Duodenal mucosa (tissue), 2 donors: ENCODE results near the gene CUL4A.
"Not testable (repeated sequence)": the region's sequence is repeated elsewhere in the genome, so short reads cannot be mapped to it uniquely, and the experiment has no call there.

Experiments used
- H3K27ac ChIP-seq: one replicate; pipeline ENCODE4 v1.7.0; 2013; ENCODE audit warnings: low read depth, low read length
- H3K27me3 ChIP-seq, 2 donors: one replicate each; pipeline ENCODE4 v1.7.0; 2013; ENCODE audit warnings: low read length in 2 of 2, control low read depth in 1 of 2; ENCODE audit not compliant: insufficient read depth in 2 of 2, control insufficient read depth in 1 of 2
- H3K36me3 ChIP-seq, 2 donors: one replicate each; pipeline ENCODE4 v1.7.0; 2013; ENCODE audit warnings: low read length in 2 of 2, control low read depth in 1 of 2; ENCODE audit not compliant: insufficient read depth in 2 of 2, control insufficient read depth in 1 of 2
- H3K4me1 ChIP-seq, 2 donors: one replicate each; pipeline ENCODE4 v1.7.0; 2013; ENCODE audit warnings: low read length in 2 of 2, control low read depth in 1 of 2; ENCODE audit not compliant: insufficient read depth in 2 of 2, control insufficient read depth in 1 of 2
- H3K4me3 ChIP-seq, 2 donors: one replicate each; pipeline ENCODE4 v1.7.0; 2013; ENCODE audit warnings: low read length in 2 of 2, low read depth in 1 of 2
- H3K9ac ChIP-seq, 2 donors: one replicate each; pipeline ENCODE4 v1.7.0; 2013; ENCODE audit warnings: low read length in 2 of 2, low read depth in 1 of 2
- H3K9me3 ChIP-seq, 2 donors: one replicate each; pipeline ENCODE4 v1.7.0; 2013; ENCODE audit warnings: low read length in 2 of 2, control low read depth in 1 of 2; ENCODE audit not compliant: control insufficient read depth in 1 of 2

The CUL4A gene

GRCh38 chr13:113238536-113238935 lies 29.1 kb downstream of the CUL4A start:
- Histone ChIP-seq H3K4me3 (no peak overlapping the region), H3K9me3 (no peaks in the 10 kb centered on the region), H3K36me3 (peaks cover 23 to 69% of the 10 kb centered on the region in 2 donors), H3K9ac (no peak overlapping the region), H3K27ac (no peak overlapping the region), H3K27me3 (no peaks in the 10 kb centered on the region), H3K4me1 (no peaks in the 10 kb centered on the region)

- Histone ChIP-seq H3K9me3 (no peaks in the 10 kb centered on the region), H3K27ac (no peak overlapping the region), H3K36me3 (peaks cover 27 to 72% of the 10 kb centered on the region in 2 donors), H3K4me1 (no peaks in the 10 kb centered on the region), H3K27me3 (no peaks in the 10 kb centered on the region), H3K9ac (no peak overlapping the region), H3K4me3 (no peak overlapping the region)
Observed at GRCh38 chr13:113239357-113239756, 29.9 kb downstream of the CUL4A start.

- peaks cover 27 to 72% of the 10 kb centered on the region in 2 donors for H3K36me3 ChIP-seq
Observed at GRCh38 chr13:113239986-113240385, 30.6 kb downstream of the CUL4A start.

GRCh38 chr13:113241623-113242022 lies 32.2 kb downstream of the CUL4A start:
- not testable (repeated sequence) for H3K9me3 ChIP-seq, H3K27ac ChIP-seq, H3K4me3 ChIP-seq, H3K4me1 ChIP-seq, H3K9ac ChIP-seq, H3K27me3 ChIP-seq
- H3K36me3 ChIP-seq: peaks cover 40 to 75% of the 10 kb centered on the region in 2 donors

More at GRCh38 chr13:113239986-113240385, 30.6 kb downstream of the CUL4A start:
- Histone ChIP-seq H3K27ac (no peak overlapping the region), H3K27me3 (no peaks in the 10 kb centered on the region), H3K4me1 (no peaks in the 10 kb centered on the region), H3K4me3 (no peak overlapping the region), H3K9me3 (no peaks in the 10 kb centered on the region), H3K9ac (no peak overlapping the region)

- Histone ChIP-seq H3K9ac (no peak overlapping the region), H3K27me3 (no peaks in the 10 kb centered on the region), H3K36me3 (peaks cover 51 to 88% of the 10 kb centered on the region in 2 donors), H3K4me1 (no peaks in the 10 kb centered on the region), H3K9me3 (no peaks in the 10 kb centered on the region), H3K27ac (no peak overlapping the region), H3K4me3 (no peak overlapping the region)
Observed at GRCh38 chr13:113243847-113244246, 34.4 kb downstream of the CUL4A start.

GRCh38 chr13:113245849-113246796 lies 36.7 kb downstream of the CUL4A start:
- peaks cover 53 to 88% of the 10 kb centered on the region in 2 donors for H3K36me3 ChIP-seq
- H3K9me3 ChIP-seq: no peaks in the 10 kb centered on the region
- H3K27ac ChIP-seq: no peak overlapping the region
- H3K9ac ChIP-seq: no peak overlapping the region
- H3K4me3 ChIP-seq: no peak overlapping the region
- no peaks in the 10 kb centered on the region for H3K27me3 ChIP-seq
- H3K4me1 ChIP-seq: no peaks in the 10 kb centered on the region

- no peaks in the 10 kb centered on the region for H3K27me3 ChIP-seq
- no peak overlapping the region for H3K27ac ChIP-seq
- no peak overlapping the region for H3K9ac ChIP-seq
- H3K4me3 ChIP-seq: no peak overlapping the region
- no peaks in the 10 kb centered on the region for H3K9me3 ChIP-seq
- H3K36me3 ChIP-seq: peaks cover 45 to 90% of the 10 kb centered on the region in 2 donors
- no peaks in the 10 kb centered on the region for H3K4me1 ChIP-seq
Observed at GRCh38 chr13:113252516-113253095, 43.2 kb downstream of the CUL4A start.

GRCh38 chr13:113257908-113258307 lies 48.5 kb downstream of the CUL4A start:
- not testable (repeated sequence) for H3K4me1 ChIP-seq, H3K9ac ChIP-seq, H3K9me3 ChIP-seq, H3K27ac ChIP-seq, H3K27me3 ChIP-seq, H3K4me3 ChIP-seq
- peaks cover 39 to 79% of the 10 kb centered on the region in 2 donors for H3K36me3 ChIP-seq

- no peak overlapping the region for H3K27ac ChIP-seq
- H3K27me3 ChIP-seq: no peaks in the 10 kb centered on the region
- peaks cover 39 to 78% of the 10 kb centered on the region in 2 donors for H3K36me3 ChIP-seq
- no peak overlapping the region for H3K4me3 ChIP-seq
- no peak overlapping the region for H3K9ac ChIP-seq
- no peaks in the 10 kb centered on the region for H3K9me3 ChIP-seq
- no peaks in the 10 kb centered on the region for H3K4me1 ChIP-seq
Observed at GRCh38 chr13:113258321-113259054, 49.1 kb downstream of the CUL4A start.

GRCh38 chr13:113260996-113261395 lies 51.6 kb downstream of the CUL4A start:
- no peak overlapping the region for H3K4me3 ChIP-seq
- peaks cover 29 to 64% of the 10 kb centered on the region in 2 donors for H3K36me3 ChIP-seq
- no peaks in the 10 kb centered on the region for H3K27me3 ChIP-seq

More at GRCh38 chr13:113260996-113261395, 51.6 kb downstream of the CUL4A start:
- no peaks in the 10 kb centered on the region for H3K9me3 ChIP-seq
- no peak overlapping the region for H3K9ac ChIP-seq
- no peak overlapping the region for H3K27ac ChIP-seq
- H3K4me1 ChIP-seq: no peaks in the 10 kb centered on the region
